Gastrocnemius medialis (tissue), 4 donors: ENCODE data around the gene WDR7.

Experiments
- POLR2A ChIP-seq, 2 donors: fragments of 450-650 bp; IDR thresholded peaks; one replicate each; pipeline ENCODE4 v1.6.1; 2017; ENCODE audit warnings: antibody characterized with exemption in 2 of 2, mild to moderate bottlenecking in 2 of 2, moderate library complexity in 2 of 2
- TF ChIP-seq, protein P1 (sequence below), 5 experiments: fragments of 450-650 bp in 3 of 5; fragments of 200-600 bp in 2 of 5; sonication (generic) in 2 of 5; IDR thresholded peaks in 4 of 5; conservative IDR thresholded peaks in 1 of 5; 1 replicate in 4 of 5; 2 replicates in 1 of 5; pipeline ENCODE4 v1.5.1; 2016 to 2019; ENCODE audit warnings: antibody characterized with exemption in 5 of 5, mild to moderate bottlenecking in 3 of 5, moderate library complexity in 3 of 5

- TF ChIP-seq, protein P1, sequence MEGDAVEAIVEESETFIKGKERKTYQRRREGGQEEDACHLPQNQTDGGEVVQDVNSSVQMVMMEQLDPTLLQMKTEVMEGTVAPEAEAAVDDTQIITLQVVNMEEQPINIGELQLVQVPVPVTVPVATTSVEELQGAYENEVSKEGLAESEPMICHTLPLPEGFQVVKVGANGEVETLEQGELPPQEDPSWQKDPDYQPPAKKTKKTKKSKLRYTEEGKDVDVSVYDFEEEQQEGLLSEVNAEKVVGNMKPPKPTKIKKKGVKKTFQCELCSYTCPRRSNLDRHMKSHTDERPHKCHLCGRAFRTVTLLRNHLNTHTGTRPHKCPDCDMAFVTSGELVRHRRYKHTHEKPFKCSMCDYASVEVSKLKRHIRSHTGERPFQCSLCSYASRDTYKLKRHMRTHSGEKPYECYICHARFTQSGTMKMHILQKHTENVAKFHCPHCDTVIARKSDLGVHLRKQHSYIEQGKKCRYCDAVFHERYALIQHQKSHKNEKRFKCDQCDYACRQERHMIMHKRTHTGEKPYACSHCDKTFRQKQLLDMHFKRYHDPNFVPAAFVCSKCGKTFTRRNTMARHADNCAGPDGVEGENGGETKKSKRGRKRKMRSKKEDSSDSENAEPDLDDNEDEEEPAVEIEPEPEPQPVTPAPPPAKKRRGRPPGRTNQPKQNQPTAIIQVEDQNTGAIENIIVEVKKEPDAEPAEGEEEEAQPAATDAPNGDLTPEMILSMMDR (IDR thresholded peaks at IDR 0.05 in 4 of 5, conservative IDR thresholded peaks at IDR 0.05 in 1 of 5), result no peak
- TF ChIP-seq POLR2A (IDR thresholded peaks at IDR 0.05), result no peak
These were observed 119.7 kb downstream of the WDR7 start for GRCh38 chr18:56770873-56771272.
